SK-N-SH (cell line): ENCODE data around the gene SLC29A1.
"Not testable (repeated sequence)": the region's sequence is repeated elsewhere in the genome, so short reads cannot be mapped to it uniquely, and the experiment has no call there.

Source experiments
- CTCF ChIP-seq: fragments of 200-600 bp; sonication (generic); IDR thresholded peaks from 2 replicates; pipeline ENCODE4 v1.6.1; 2017; ENCODE audit warnings: antibody characterized with exemption, mild to moderate bottlenecking, moderate library complexity
- EP300 ChIP-seq, 2 experiments: IDR thresholded peaks; 2 replicates each; pipeline versions ENCODE4 v1.4.0 to v1.6.1; 2012; ENCODE audit warnings: borderline replicate concordance in 1 of 2, low read depth in 1 of 2, low read length in 1 of 2
- EZH2phosphoT487 ChIP-seq: fragments of 200-600 bp; sonication (generic); IDR thresholded peaks from 2 replicates; pipeline ENCODE4 v1.6.1; 2017; ENCODE audit warnings: low read depth, mixed run types, mild to moderate bottlenecking, antibody characterized with exemption, moderate library complexity, borderline replicate concordance
- FOXM1 ChIP-seq: IDR thresholded peaks from 2 replicates; pipeline ENCODE4 v1.4.0; 2012; ENCODE audit warnings: low read depth, mild to moderate bottlenecking
- GABPA ChIP-seq: IDR thresholded peaks from 2 replicates; pipeline ENCODE4 v1.4.0; 2012; ENCODE audit warnings: low read depth, mild to moderate bottlenecking
- NFIC ChIP-seq: IDR thresholded peaks from 2 replicates; pipeline ENCODE4 v1.4.0; 2012; ENCODE audit warnings: borderline replicate concordance
- RFX5 ChIP-seq: IDR thresholded peaks from 2 replicates; pipeline ENCODE4 v1.6.1; 2012; ENCODE audit warnings: mild to moderate bottlenecking, improper control_type of control experiment, low read length
- TAF1 ChIP-seq: IDR thresholded peaks from 2 replicates; pipeline ENCODE4 v1.6.1; 2012; ENCODE audit warnings: low read depth, mild to moderate bottlenecking, low read length, moderate library complexity, borderline replicate concordance
- TEAD4 ChIP-seq: IDR thresholded peaks from 2 replicates; pipeline ENCODE4 v1.4.0; 2012; ENCODE audit warnings: mild to moderate bottlenecking, borderline replicate concordance; ENCODE audit not compliant: insufficient read depth
- YY1 ChIP-seq: IDR thresholded peaks from 2 replicates; pipeline ENCODE4 v1.4.0; 2012; ENCODE audit warnings: low read depth, mild to moderate bottlenecking
- TF ChIP-seq, protein P1 (sequence below): IDR thresholded peaks from 2 replicates; pipeline ENCODE4 v1.6.1; 2012; ENCODE audit warnings: mild to moderate bottlenecking, low read depth, low read length, moderate library complexity
- TF ChIP-seq, protein P2 (sequence below): IDR thresholded peaks from 2 replicates; pipeline ENCODE4 v1.4.0; 2012; ENCODE audit warnings: low read depth

GRCh38 chr6:44231426-44231825 lies 8.0 kb downstream of the SLC29A1 start:
- not testable (repeated sequence) for TF ChIP-seq CTCF; TEAD4; EZH2phosphoT487; RFX5; TAF1; GABPA; EP300 (IDR thresholded peaks at IDR 0.05; ENCODE audit: borderline replicate concordance in 1 of 2, low read depth in 1 of 2, low read length in 1 of 2); YY1; FOXM1; NFIC
- TF ChIP-seq, protein P1, sequence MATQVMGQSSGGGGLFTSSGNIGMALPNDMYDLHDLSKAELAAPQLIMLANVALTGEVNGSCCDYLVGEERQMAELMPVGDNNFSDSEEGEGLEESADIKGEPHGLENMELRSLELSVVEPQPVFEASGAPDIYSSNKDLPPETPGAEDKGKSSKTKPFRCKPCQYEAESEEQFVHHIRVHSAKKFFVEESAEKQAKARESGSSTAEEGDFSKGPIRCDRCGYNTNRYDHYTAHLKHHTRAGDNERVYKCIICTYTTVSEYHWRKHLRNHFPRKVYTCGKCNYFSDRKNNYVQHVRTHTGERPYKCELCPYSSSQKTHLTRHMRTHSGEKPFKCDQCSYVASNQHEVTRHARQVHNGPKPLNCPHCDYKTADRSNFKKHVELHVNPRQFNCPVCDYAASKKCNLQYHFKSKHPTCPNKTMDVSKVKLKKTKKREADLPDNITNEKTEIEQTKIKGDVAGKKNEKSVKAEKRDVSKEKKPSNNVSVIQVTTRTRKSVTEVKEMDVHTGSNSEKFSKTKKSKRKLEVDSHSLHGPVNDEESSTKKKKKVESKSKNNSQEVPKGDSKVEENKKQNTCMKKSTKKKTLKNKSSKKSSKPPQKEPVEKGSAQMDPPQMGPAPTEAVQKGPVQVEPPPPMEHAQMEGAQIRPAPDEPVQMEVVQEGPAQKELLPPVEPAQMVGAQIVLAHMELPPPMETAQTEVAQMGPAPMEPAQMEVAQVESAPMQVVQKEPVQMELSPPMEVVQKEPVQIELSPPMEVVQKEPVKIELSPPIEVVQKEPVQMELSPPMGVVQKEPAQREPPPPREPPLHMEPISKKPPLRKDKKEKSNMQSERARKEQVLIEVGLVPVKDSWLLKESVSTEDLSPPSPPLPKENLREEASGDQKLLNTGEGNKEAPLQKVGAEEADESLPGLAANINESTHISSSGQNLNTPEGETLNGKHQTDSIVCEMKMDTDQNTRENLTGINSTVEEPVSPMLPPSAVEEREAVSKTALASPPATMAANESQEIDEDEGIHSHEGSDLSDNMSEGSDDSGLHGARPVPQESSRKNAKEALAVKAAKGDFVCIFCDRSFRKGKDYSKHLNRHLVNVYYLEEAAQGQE: not testable (repeated sequence)
- TF ChIP-seq, protein P2, sequence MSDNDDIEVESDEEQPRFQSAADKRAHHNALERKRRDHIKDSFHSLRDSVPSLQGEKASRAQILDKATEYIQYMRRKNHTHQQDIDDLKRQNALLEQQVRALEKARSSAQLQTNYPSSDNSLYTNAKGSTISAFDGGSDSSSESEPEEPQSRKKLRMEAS: not testable (repeated sequence)
